PC-3 (cell line): Measurements from ENCODE around the gene TCF7L1. TPM values are rescaled to one million over a fixed set of nuclear protein-coding genes. Genes with fewer than 3 reads are reported as not detected.
A peak's percentile ranks its signal among the peaks of the same experiment; 100 is the strongest.
"Not testable (repeated sequence)": the region's sequence is repeated elsewhere in the genome, so short reads cannot be mapped to it uniquely, and the experiment has no call there.

Experiments
- ATAC-seq: fragments of 200-7000 bp; cut with Tn5 transposase; 2 replicates; pipeline ENCODE4 v1.9.1; 2020; ENCODE audit warnings: mild to moderate bottlenecking, moderate library complexity
- BruUV-seq: library from RNA; stranded (reverse); fragments of 400-500 nt; replicated peaks from 2 replicates; lab custom pipeline; 2021; lab: Mats Ljungman, UMichigan
- CTCF ChIA-PET: fragments of 300-600 bp; sonication (Branson Sonifier 250); formaldehyde crosslinking; loops from one replicate; lab custom pipeline; 2022; ENCODE audit warnings: antibody characterized with exemption; lab: Charles Lee
- POLR2A ChIA-PET: fragments of 300-600 bp; sonication (Branson Sonifier 250); formaldehyde crosslinking; loops from one replicate; lab custom pipeline; 2022; ENCODE audit warnings: antibody characterized with exemption; ENCODE audit not compliant: unreplicated experiment; lab: Charles Lee
- DNase-seq: peaks from one replicate; pipeline ENCODE4 v3.0.0-alpha.2; 2015
- H2AFZ ChIP-seq: fragments of 300-600 bp; sonication (generic); 2 replicates; pipeline ENCODE4 v1.6.0; 2016; ENCODE audit warnings: antibody characterized with exemption, low read length
- H3F3A ChIP-seq: fragments of 300-600 bp; sonication (generic); one replicate; pipeline ENCODE4 v1.6.0; 2017; ENCODE audit warnings: antibody characterized with exemption, low read length, control low read depth, mild to moderate bottlenecking; ENCODE audit not compliant: unreplicated experiment
- H3K27ac ChIP-seq: fragments of 300-600 bp; sonication (generic); 2 replicates; pipeline ENCODE4 v1.5.1; 2016; ENCODE audit warnings: mild to moderate bottlenecking, low read length
- H3K27me3 ChIP-seq: fragments of 300-600 bp; sonication (generic); 2 replicates; pipeline ENCODE4 v1.6.1; 2016; ENCODE audit warnings: low read length, mixed read lengths
- H3K36me3 ChIP-seq: fragments of 300-600 bp; sonication (generic); 2 replicates; pipeline ENCODE4 v1.6.1; 2016; ENCODE audit warnings: low read depth, mixed run types, low read length, mixed read lengths
- H3K4me1 ChIP-seq: fragments of 300-600 bp; sonication (generic); 2 replicates; pipeline ENCODE4 v1.5.1; 2016; ENCODE audit warnings: low read length; ENCODE audit not compliant: insufficient read depth
- H3K4me2 ChIP-seq: fragments of 300-600 bp; sonication (generic); 2 replicates; pipeline ENCODE4 v1.6.0; 2016; ENCODE audit warnings: low read length
- H3K4me3 ChIP-seq: fragments of 300-600 bp; sonication (generic); 2 replicates; pipeline ENCODE4 v1.5.1; 2016; ENCODE audit warnings: mild to moderate bottlenecking, low read length, mixed read lengths
- H3K79me2 ChIP-seq: fragments of 300-600 bp; sonication (generic); 2 replicates; pipeline ENCODE4 v1.6.1; 2017; ENCODE audit warnings: low read length, mixed read lengths
- H3K9ac ChIP-seq: fragments of 300-600 bp; sonication (generic); 2 replicates; pipeline ENCODE4 v1.6.0; 2016; ENCODE audit warnings: mild to moderate bottlenecking, low read length
- H3K9me2 ChIP-seq: fragments of 300-600 bp; sonication (generic); replicated peaks from 2 replicates; pipeline ENCODE4 v1.6.1; 2016; ENCODE audit warnings: mixed run types, low read length, mixed read lengths
- H3K9me3 ChIP-seq: fragments of 300-600 bp; sonication (generic); 2 replicates; pipeline ENCODE4 v1.6.1; 2016; ENCODE audit warnings: low read length, mixed read lengths
- H4K20me1 ChIP-seq: fragments of 300-600 bp; sonication (generic); 2 replicates; pipeline ENCODE4 v1.6.1; 2016; ENCODE audit warnings: low read length, mixed read lengths
- CTCF ChIP-seq: fragments of 300-600 bp; sonication (generic); conservative IDR thresholded peaks from 2 replicates; pipeline ENCODE4 v1.5.1; 2017; ENCODE audit warnings: antibody characterized with exemption, low read depth, mild to moderate bottlenecking, low read length
- EZH2 ChIP-seq: fragments of 300-600 bp; sonication (generic); IDR thresholded peaks from one replicate; pipeline ENCODE4 v1.6.1; 2017; ENCODE audit warnings: antibody characterized with exemption, mild to moderate bottlenecking, low read length; ENCODE audit not compliant: unreplicated experiment
- EZH2phosphoT487 ChIP-seq: fragments of 300-600 bp; sonication (generic); IDR thresholded peaks from 2 replicates; pipeline ENCODE4 v1.6.1; 2018; ENCODE audit warnings: mild to moderate bottlenecking, antibody characterized with exemption, low read length, borderline replicate concordance
- intact Hi-C: fragments of 100-400 bp; cut with micrococcal nuclease; formaldehyde crosslinking; loops from 2 replicates; pipeline ENCODE4 v1.9.0; 2023
- total RNA-seq: library from RNA; depleted of rRNA; stranded (reverse); fragments of >200 nt; gene quantifications from 2 replicates; pipeline ENCODE4 v1.2.3, GENCODE V29; 2014

TCF7L1 gene
- total RNA-seq, 1 experiment from 2014 or later, result 1.8 TPM

- peaks cover 24% of the 10 kb centered on the region for H3K4me1 ChIP-seq
- CTCF ChIA-PET, result no interaction called here
Observed at GRCh38 chr2:85329181-85329651, 196.0 kb downstream of the TCF7L1 start.

DNA sequence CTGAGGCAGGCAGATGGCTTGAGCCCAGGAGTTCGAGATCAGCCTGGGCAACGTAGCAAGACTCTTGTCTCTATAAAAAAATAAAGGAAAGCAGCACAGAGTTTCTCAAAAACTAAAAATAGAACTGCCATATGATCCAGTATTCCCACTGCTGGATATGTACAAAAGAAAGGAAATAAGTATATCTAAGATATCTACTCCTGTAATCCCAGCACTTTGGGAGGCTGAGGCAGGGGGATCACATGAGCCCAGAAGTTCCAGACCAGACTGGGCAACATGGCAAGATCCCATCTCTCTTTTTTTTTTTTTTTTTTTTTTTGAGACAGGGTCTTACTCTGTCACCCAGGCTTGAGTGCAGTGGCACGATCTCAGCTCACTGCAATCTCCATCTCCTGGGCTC lies 196.5 kb downstream of the TCF7L1 start:
- H3F3A ChIP-seq, DNase-seq, H3K27ac ChIP-seq, ATAC-seq, H3K36me3 ChIP-seq, BruUV-seq, CTCF ChIA-PET, H3K9me2 ChIP-seq, H2AFZ ChIP-seq, H3K4me2 ChIP-seq, POLR2A ChIA-PET, H3K9ac ChIP-seq, H3K27me3 ChIP-seq, H3K9me3 ChIP-seq, H3K4me3 ChIP-seq: not testable (repeated sequence)
- H3K4me1 ChIP-seq, result peaks cover 21% of the 10 kb centered on the region
- intact Hi-C loops, result loop anchor here (5.0 kb wide), 1 partner anchor 273 kb away; the partner anchor contains the start of gene TMEM150A
- H3K79me2 ChIP-seq, result peaks cover 37% of the 10 kb centered on the region
- H4K20me1 ChIP-seq, result peaks cover 25% of the 10 kb centered on the region

More at GRCh38 chr2:85329181-85329651, 196.0 kb downstream of the TCF7L1 start:
- intact Hi-C loops, result loop anchor here (5.0 kb wide), 1 partner anchor 273 kb away; the partner anchor contains the start of gene TMEM150A
- Histone ChIP-seq H3K36me3 (peaks cover 5% of the 10 kb centered on the region; the same call in 1 of the 2 replicates), H3K9me2 (no peaks in the 10 kb centered on the region), H3K4me2 (peak overlapping the region; percentile 96), H4K20me1 (peaks cover 27% of the 10 kb centered on the region), H3K79me2 (peaks cover 42% of the 10 kb centered on the region), H3K9me3 (no peaks in the 10 kb centered on the region), H2AFZ (no peak overlapping the region), H3K27me3 (no peaks in the 10 kb centered on the region), H3K27ac (no peak overlapping the region), H3K4me3 (no peak overlapping the region), H3F3A (no peaks in the 10 kb centered on the region), H3K9ac (peak overlapping the region; percentile 89; the same call in 1 of the 2 replicates)
- ATAC-seq, result no peak
- POLR2A ChIA-PET, result no interaction called here
- DNase-seq, result no peak
- no peak for TF ChIP-seq EZH2
- TF ChIP-seq CTCF, result no peak
- no peak for TF ChIP-seq EZH2phosphoT487
- no TSS peak for BruUV-seq

GRCh38 chr2:85330839-85331636 lies 197.8 kb downstream of the TCF7L1 start:
- TF ChIP-seq EZH2phosphoT487 (no peak), EZH2 (no peak), CTCF (no peak)
- Histone ChIP-seq H3K27me3 (no peaks in the 10 kb centered on the region), H3K9ac (no peak overlapping the region), H2AFZ (no peak overlapping the region), H3K9me3 (no peaks in the 10 kb centered on the region), H4K20me1 (peaks cover 12% of the 10 kb centered on the region), H3K27ac (no peak overlapping the region), H3K4me3 (no peak overlapping the region), H3K4me2 (no peak overlapping the region), H3K36me3 (no peaks in the 10 kb centered on the region), H3K9me2 (no peaks in the 10 kb centered on the region), H3K79me2 (peaks cover 24% of the 10 kb centered on the region), H3F3A (no peaks in the 10 kb centered on the region), H3K4me1 (peaks cover 9% of the 10 kb centered on the region)
- POLR2A ChIA-PET, result no interaction called here
- ATAC-seq (no peak), DNase-seq (no peak)
- CTCF ChIA-PET, result no interaction called here
- BruUV-seq, result no TSS peak
- intact Hi-C loops, result no loop called here

DNA sequence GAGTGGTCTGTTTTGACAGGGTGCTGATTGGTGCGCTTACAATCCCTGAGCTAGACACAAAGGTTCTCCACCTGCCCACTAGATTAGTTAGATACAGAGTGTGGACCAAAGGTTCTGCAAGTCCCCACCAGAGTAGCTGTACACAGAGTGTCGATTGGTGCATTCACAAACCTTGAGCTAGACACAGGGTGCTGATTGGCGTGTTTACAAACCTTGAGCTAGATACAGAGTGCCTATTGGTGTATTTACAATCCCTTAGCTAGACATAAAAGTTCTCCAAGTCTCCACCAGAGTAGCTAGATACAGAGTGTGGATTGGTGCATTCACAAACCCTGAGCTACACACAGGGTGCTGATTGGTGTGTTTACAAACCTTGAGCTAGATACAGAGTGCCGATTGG lies 200.7 kb downstream of the TCF7L1 start:
- CTCF ChIA-PET, BruUV-seq: not testable (repeated sequence)

More for the DNA sequence above, 200.7 kb downstream of the TCF7L1 start:
- H3K4me3 ChIP-seq, H3K4me2 ChIP-seq, H3K9me2 ChIP-seq, H3K9me3 ChIP-seq, H3K79me2 ChIP-seq, H4K20me1 ChIP-seq, H3K36me3 ChIP-seq, H3K4me1 ChIP-seq, H3K27me3 ChIP-seq, H3K27ac ChIP-seq, DNase-seq, intact Hi-C loops, H2AFZ ChIP-seq, H3K9ac ChIP-seq, POLR2A ChIA-PET, H3F3A ChIP-seq, ATAC-seq: not testable (repeated sequence)
